GM15510 (cell line): ENCODE results near the gene CCL22.

Experiments used
- POLR2A ChIP-seq: IDR thresholded peaks from 3 replicates; pipeline ENCODE4 v1.6.1; 2011; ENCODE audit warnings: borderline replicate concordance; ENCODE audit not compliant: insufficient read length; ENCODE audit errors: extremely low read depth

The CCL22 gene

GRCh38 chr16:57361404-57361803 lies 2.8 kb downstream of the CCL22 start:
- TF ChIP-seq POLR2A, result no peak

GRCh38 chr16:57364143-57364542 lies 5.6 kb downstream of the CCL22 start:
- TF ChIP-seq POLR2A, result no peak

- peak; percentile 15 for TF ChIP-seq POLR2A
These were observed 8.0 kb downstream of the CCL22 start for GRCh38 chr16:57366544-57367040.

GRCh38 chr16:57367116-57367752 lies 8.7 kb downstream of the CCL22 start:
- TF ChIP-seq POLR2A, result no peak

GRCh38 chr16:57371494-57372371 lies 13.2 kb downstream of the CCL22 start:
- no peak for TF ChIP-seq POLR2A

- TF ChIP-seq POLR2A, result no peak
These were observed 14.0 kb downstream of the CCL22 start, which contains the start of gene CX3CL1 for GRCh38 chr16:57372372-57373116. CX3CL1 (plus strand) TSS chr16:57372490; CDS start chr16:57372569, 79 bp downstream.

DNA sequence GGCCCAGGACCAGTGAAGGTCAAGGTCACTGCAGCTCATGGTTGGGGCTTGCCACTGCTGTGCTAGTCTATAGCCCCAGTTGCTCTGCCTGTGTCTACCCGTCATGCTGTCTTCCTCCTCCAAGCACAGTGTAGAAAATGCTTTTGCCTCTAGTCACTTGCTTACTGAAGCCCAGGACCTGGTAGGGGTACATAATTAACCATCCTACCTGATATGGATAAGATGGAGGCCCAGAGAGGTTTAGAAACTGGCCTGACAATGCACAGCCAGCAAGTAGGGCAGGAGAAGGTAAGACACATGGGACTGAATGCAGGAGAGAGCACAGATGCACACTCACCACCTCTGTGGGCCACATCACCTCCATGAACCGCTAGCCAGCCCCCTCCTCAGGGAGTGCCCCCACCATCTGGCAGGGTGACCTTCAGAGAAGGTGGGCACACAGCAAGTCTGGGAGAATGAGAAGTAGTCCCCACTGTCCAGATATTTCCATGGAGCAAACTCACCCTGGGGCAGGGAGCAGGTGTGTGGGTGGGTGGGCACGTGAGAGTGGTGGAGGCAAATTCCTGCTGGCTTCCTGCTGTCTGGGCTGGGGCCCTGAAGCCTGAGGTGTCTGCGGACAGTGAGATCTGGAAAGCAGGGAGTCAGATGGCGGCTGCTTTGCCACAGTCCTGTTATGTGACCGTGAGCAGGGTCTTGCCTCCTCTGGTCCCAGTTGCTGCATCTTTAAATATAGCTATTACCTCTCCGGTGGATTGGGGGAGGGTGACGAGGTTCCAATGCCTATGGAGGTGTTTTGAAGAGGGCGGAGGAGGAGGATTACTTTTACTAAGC lies 14.7 kb downstream of the CCL22 start:
- TF ChIP-seq POLR2A, result no peak

DNA sequence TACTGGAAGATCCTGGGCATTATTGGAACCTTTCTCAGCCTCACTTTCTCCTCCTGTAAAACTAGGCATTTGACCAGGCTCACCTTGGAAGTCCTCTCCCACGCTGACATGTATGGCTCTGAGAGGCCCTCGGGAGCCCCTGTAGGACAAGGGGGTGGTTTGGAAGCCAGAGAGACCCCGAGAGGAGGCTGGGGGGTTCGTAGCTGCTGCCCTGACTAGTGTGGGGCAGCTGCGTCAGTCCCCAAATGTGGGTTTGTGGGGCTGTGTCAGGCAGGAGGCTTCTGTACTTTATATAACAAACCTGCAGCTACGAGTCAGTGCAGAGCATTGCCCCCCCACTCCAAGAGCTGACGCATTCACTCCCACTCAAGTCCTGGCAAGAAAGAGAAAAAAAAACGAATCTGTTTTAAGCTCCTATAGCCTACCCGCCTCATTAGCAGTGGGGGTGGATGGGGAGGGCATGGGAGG lies 15.5 kb downstream of the CCL22 start:
- no peak for TF ChIP-seq POLR2A

DNA sequence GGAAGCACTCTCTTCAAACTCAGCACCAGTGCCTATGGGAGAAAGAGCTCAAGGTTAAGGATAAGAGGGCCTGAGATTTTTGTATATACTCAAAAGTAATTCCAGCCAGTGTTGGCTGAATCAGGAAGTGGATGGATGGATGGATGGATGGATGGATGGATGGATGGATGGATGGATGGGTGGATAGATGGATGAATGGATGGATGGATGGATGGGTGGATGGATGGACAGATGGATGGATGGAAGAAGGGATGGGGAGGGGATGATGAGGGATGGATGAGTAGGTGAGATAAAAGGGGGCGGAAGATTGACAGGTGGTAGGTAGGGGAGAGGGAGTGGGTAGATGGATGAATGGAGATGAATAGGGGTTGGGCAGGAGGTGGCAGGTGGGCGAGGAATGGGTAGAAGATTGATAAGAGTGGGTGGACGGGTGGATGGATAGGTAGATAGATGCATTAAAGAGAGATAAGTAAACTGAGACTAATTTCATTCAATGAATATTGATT lies 17.8 kb downstream of the CCL22 start:
- no peak for TF ChIP-seq POLR2A

DNA sequence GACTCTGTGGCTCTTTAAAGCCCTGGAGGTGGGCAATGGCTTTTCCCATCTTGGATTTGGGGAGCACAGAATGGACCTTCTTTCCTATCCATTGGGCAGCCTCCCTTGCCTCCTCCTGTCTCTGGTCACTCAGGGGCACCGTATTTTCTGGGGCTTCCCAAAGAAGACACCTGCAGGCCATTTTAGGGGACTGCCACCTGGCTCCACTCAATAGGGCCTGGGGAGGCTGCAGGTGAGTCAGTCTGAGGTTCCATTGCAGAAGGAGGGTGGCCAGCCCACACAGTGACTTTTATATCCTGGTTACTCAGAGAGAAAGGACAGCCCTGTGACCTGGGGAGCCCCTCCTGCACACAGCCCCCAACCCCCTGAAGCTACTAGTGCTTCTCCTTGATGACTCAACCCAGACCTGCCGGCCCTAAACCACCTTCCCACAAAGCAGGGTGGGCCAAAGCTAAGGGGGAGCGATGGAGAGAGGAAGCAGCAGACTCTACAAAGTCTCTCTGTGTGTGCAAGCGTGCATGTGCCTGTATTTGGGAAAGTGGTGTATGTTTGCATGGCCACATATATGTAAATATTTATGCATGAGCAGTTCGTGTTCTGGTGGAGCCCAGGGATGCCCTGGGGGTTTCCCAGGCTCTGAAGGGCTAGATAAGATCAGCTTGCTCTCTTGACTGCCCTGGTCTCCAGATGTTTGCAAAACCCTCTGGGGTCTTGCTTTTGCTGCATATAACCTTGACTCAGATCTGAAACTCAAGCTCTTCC lies 18.7 kb downstream of the CCL22 start:
- no peak for TF ChIP-seq POLR2A

- no peak for TF ChIP-seq POLR2A
These were observed 21.0 kb downstream of the CCL22 start for GRCh38 chr16:57379579-57379978.

DNA sequence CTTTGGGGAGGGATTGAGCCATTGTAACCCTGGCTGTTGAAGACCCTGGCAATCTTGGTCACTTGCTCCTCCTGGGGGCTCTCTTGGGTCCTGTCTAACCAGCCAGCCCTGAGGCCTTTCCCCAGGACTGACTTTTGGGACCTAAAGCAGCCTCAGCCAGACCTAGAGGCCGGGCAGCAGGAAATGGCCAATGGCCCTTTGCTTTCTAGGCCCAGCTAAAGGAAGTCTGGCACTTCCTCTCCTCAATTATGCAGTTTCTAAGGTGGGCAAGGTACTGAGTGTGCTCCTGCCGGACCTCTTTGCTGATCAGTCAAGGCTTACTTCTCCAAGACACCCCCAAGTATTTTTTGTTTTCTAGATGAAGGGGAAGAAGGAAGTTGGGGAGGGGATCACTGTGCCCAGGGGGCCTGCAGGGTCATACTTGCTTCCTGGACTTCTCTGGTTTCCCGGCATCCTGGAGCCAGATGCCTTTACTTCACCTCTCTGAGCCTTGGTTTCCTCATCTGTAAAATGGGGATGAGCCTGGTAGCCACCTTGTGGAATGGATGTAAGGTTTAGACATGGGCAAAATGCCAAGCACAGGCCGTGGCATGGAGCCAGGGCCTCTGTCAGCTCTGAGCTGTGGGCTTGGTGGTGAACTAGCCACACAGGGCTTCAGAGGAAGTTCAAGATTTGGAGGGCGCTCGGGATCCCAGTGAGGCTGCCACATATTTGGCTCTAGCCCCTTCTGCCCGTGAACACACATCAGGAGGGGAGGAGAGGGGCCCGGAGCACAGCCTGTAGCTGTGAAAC lies 22.3 kb downstream of the CCL22 start:
- no peak for TF ChIP-seq POLR2A

DNA sequence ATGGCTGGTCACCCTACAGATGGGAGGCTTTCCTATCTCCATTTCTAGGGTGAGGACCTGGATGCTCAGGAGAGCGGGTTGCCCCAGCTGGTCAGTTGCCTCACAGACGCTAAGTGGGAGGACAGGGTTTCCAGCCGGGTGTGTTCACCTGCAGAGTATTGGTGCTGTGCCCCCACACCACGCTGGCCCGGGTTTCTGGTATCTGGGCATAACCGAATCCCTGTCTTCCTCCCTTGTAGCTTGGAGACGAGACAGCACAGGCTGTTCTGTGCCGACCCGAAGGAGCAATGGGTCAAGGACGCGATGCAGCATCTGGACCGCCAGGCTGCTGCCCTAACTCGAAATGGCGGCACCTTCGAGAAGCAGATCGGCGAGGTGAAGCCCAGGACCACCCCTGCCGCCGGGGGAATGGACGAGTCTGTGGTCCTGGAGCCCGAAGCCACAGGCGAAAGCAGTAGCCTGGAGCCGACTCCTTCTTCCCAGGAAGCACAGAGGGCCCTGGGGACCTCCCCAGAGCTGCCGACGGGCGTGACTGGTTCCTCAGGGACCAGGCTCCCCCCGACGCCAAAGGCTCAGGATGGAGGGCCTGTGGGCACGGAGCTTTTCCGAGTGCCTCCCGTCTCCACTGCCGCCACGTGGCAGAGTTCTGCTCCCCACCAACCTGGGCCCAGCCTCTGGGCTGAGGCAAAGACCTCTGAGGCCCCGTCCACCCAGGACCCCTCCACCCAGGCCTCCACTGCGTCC lies 23.4 kb downstream of the CCL22 start:
- no peak for TF ChIP-seq POLR2A
